Measurements from ENCODE around the gene CIT.

Gene CIT

DNA sequence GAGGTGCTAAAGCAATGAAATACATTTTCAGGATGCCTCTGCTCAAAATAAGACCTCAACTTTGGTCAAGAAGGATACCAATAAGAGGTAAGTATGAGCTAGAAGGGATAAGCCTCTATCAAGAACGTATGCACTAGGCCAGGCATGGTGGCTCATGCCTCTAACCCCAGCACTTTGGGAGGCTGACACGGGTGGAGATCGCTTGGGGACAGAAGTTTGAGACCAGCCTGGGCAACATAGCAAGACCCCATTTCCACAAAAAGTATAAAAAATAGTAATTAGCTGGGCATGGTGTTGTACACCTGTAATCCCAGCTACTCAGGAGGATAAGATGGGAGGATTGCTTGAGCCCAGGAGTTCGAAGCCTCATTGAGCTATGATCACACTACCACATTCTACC lies 114.5 kb downstream of the CIT start:
- DNase-seq (ENCODE audit: low read depth in 2 of 2) = no peak
- no peak for TF ChIP-seq CTCF (IDR thresholded peaks at IDR 0.05; ENCODE audit: low read depth, low read length)
- no peak overlapping the region for H3K4me3 ChIP-seq (replicated peaks in 1 of 2; ENCODE audit: low read depth in 2 of 2, low read length in 2 of 2)

GRCh38 chr12:119758722-119759121 lies 118.4 kb downstream of the CIT start:
- no peak for TF ChIP-seq CTCF (IDR thresholded peaks at IDR 0.05; ENCODE audit: low read depth, low read length)
- no peak for DNase-seq (ENCODE audit: low read depth in 2 of 2)
- no peak overlapping the region for H3K4me3 ChIP-seq (replicated peaks in 1 of 2; ENCODE audit: low read depth in 2 of 2, low read length in 2 of 2)

GRCh38 chr12:119758234-119758633 lies 118.9 kb downstream of the CIT start:
- DNase-seq (ENCODE audit: low read depth in 2 of 2) = no peak
- TF ChIP-seq CTCF (IDR thresholded peaks at IDR 0.05; ENCODE audit: low read depth, low read length) = no peak
- no peak overlapping the region for H3K4me3 ChIP-seq (replicated peaks in 1 of 2; ENCODE audit: low read depth in 2 of 2, low read length in 2 of 2)

DNA sequence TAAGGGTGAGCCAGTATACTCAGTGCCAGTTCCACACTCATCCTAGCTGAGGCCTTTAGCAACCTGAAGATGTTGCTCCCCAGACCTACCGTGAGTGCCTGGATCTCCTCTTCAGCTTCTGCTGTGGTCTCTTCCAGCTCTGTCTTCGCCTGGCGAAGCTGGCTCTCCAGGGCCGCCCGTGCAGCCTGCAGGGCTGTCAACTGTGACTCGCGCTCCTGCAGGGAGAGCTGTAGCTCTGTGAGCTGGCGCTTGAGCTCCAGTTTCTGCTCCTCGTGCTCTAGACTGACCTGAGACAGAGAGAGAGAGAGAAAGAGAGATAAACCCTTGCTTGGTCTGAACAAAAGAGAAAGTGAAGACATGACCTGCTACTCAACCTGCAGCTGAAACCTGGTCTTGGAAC lies 125.2 kb downstream of the CIT start:
- no peak overlapping the region for H3K4me3 ChIP-seq (replicated peaks in 1 of 2; ENCODE audit: low read depth in 2 of 2, low read length in 2 of 2)
- DNase-seq (ENCODE audit: low read depth in 2 of 2) = no peak
- TF ChIP-seq CTCF (IDR thresholded peaks at IDR 0.05; ENCODE audit: low read depth, low read length) = no peak

DNA sequence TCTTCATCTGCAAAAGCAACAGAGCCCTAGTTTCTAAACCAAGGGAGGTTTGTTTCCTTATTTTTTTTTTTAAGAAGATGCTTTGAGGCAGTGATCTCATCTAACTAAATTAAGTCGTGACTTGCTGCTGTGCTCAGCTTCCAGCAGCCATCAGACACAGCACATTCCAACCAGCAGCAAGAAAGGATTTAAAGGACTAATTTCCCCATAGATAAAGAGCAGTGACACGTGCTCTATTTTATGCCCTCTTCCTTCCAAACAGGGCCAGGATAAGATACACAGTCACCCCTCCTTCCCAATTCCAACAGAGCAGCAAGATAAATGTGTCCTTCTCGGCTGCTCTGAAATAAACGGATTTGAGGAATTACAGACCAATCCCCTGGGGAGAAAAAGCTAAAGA lies 127.5 kb downstream of the CIT start:
- no peak overlapping the region for H3K4me3 ChIP-seq (replicated peaks in 1 of 2; ENCODE audit: low read depth in 2 of 2, low read length in 2 of 2)
- TF ChIP-seq CTCF (IDR thresholded peaks at IDR 0.05; ENCODE audit: low read depth, low read length) = no peak
- DNase-seq (ENCODE audit: low read depth in 2 of 2) = peak; percentile 11 to 27

DNA sequence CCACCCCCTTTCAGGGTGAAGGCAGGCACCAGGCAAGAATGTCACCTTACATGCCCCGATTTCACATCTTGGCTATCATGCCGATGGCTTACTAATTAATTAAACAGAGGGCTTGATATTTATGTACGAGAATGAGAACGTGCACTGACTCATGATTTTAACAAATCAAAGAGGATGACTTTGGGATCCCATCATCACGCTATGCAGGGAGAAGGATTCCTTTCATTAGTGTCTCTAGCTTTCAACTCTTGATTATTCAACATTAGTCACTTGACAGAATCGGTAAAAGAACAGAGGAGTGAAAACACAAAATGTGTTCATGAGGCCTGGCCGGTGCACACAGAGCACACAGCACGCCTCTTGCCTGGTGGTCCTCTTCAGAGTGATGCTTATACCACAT lies 128.6 kb downstream of the CIT start:
- peak in 1 of 2 donors; percentile 17 for DNase-seq (ENCODE audit: low read depth in 2 of 2)
- TF ChIP-seq CTCF (IDR thresholded peaks at IDR 0.05; ENCODE audit: low read depth, low read length) = no peak
- H3K4me3 ChIP-seq (replicated peaks in 1 of 2; ENCODE audit: low read depth in 2 of 2, low read length in 2 of 2) = no peak overlapping the region

- DNase-seq (ENCODE audit: low read depth in 2 of 2) = no peak
- TF ChIP-seq CTCF (IDR thresholded peaks at IDR 0.05; ENCODE audit: low read depth, low read length) = no peak
These were observed 131.0 kb downstream of the CIT start for GRCh38 chr12:119746169-119746568.

More at GRCh38 chr12:119746169-119746568, 131.0 kb downstream of the CIT start:
- H3K4me3 ChIP-seq (replicated peaks in 1 of 2; ENCODE audit: low read depth in 2 of 2, low read length in 2 of 2) = no peak overlapping the region

All from cardiac fibroblast (primary cell).